Measurements from ENCODE around the gene MAP3K5.

MAP3K5 gene

DNA sequence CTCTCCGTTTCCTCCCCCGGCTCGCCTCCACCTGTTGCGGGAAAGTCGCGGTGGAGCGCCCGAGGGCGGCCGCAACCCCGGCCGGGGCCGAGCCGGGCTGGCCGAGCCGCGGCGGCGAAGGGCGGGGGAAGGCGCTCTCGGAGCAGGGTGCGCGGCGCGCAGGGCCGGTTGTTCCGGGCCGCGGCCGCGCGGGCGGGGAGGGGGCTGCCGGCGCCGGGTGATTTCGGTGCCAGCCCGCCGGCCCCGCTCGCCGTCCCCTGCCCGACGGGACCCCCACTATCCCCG, 242.3 kb downstream of the MAP3K5 start:
- in situ Hi-C loops (cut with MboI; ENCODE audit: low pct_unique_long_range_greater_than_20kb, low sequenced_read_pairs, unreplicated experiment), result no loop called here
- TF ChIP-seq CTCF (IDR thresholded peaks at IDR 0.05; ENCODE audit: extremely low read depth, insufficient read depth, missing control alignments), result no peak
- DNase-seq (ENCODE audit: low spot score), result peak; percentile 80

GRCh38 chr6:136549300-136550044, 242.8 kb downstream of the MAP3K5 start:
- in situ Hi-C loops (cut with MboI; ENCODE audit: low pct_unique_long_range_greater_than_20kb, low sequenced_read_pairs, unreplicated experiment), result no loop called here
- no peak for TF ChIP-seq CTCF (IDR thresholded peaks at IDR 0.05; ENCODE audit: extremely low read depth, insufficient read depth, missing control alignments)
- no peak for DNase-seq (ENCODE audit: low spot score)

DNA sequence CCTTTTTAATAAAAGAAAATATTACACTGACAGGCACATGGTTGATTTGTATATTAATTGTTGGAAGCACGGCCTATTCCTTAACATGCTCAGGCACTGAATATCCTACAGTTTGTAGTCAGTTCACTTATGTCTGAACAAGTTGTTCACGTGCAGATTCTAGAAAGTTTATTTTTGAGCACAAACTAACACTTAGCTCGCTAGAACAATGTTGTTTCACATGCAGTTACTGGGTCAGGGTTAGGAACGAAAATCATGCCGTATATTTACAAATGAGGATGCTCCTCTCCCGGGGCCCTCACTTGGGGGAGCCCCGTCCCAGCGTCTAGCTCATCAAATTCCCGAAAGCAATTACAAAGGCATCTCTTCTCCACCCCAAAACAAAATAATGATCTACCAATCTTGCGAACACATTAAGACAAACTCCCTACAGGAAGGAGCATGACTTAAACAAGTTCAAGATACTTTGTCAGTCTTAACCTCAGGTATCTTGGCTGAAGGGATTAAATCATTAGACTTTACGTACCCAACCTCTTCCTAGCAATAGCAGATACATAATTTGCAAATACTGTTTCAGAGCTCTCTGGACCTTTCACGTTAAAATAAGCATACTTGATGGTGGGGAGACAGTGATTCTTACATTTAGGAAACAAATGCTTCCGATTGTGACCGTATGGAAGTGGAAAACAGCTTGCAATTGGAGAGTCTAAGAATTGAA, 243.5 kb downstream of the MAP3K5 start:
- in situ Hi-C loops (cut with MboI; ENCODE audit: low pct_unique_long_range_greater_than_20kb, low sequenced_read_pairs, unreplicated experiment), result no loop called here

GRCh38 chr6:136547871-136548270, 244.4 kb downstream of the MAP3K5 start:
- in situ Hi-C loops (cut with MboI; ENCODE audit: low pct_unique_long_range_greater_than_20kb, low sequenced_read_pairs, unreplicated experiment), result no loop called here
- TF ChIP-seq CTCF (IDR thresholded peaks at IDR 0.05; ENCODE audit: extremely low read depth, insufficient read depth, missing control alignments), result no peak

More for the DNA sequence above, 243.5 kb downstream of the MAP3K5 start:
- DNase-seq (ENCODE audit: low spot score), result peak; percentile 19
- no peak for TF ChIP-seq CTCF (IDR thresholded peaks at IDR 0.05; ENCODE audit: extremely low read depth, insufficient read depth, missing control alignments)

GRCh38 chr6:136547336-136547735, 244.9 kb downstream of the MAP3K5 start:
- peak; percentile 26 for TF ChIP-seq CTCF (IDR thresholded peaks at IDR 0.05; ENCODE audit: extremely low read depth, insufficient read depth, missing control alignments)
- DNase-seq (ENCODE audit: low spot score), result peak; percentile 42
- in situ Hi-C loops (cut with MboI; ENCODE audit: low pct_unique_long_range_greater_than_20kb, low sequenced_read_pairs, unreplicated experiment), result no loop called here

More at GRCh38 chr6:136547871-136548270, 244.4 kb downstream of the MAP3K5 start:
- DNase-seq (ENCODE audit: low spot score), result no peak

GRCh38 chr6:136546331-136546730, 245.9 kb downstream of the MAP3K5 start:
- no peak for TF ChIP-seq CTCF (IDR thresholded peaks at IDR 0.05; ENCODE audit: extremely low read depth, insufficient read depth, missing control alignments)
- in situ Hi-C loops (cut with MboI; ENCODE audit: low pct_unique_long_range_greater_than_20kb, low sequenced_read_pairs, unreplicated experiment), result no loop called here
- no peak for DNase-seq (ENCODE audit: low spot score)
